HEK293 (cell line): ENCODE results near the gene DKK2.

Source experiments
- CTCF ChIA-PET: fragments of 350-600 bp; formaldehyde crosslinking; extraction: SDS; loops from one replicate; lab custom pipeline; 2021; ENCODE audit warnings: antibody characterized with exemption; lab: Yijun Ruan, JAX
- POLR2A ChIA-PET: fragments of 300-600 bp; formaldehyde crosslinking; extraction: SDS; loops from one replicate; lab custom pipeline; 2020; ENCODE audit warnings: antibody characterized with exemption, inconsistent platforms; lab: Yijun Ruan, JAX
- H3K27ac ChIP-seq: fragments of 200-500 bp; sonication (Bioruptor generic); 2 replicates; pipeline ENCODE4 v1.5.1; 2014; ENCODE audit warnings: low read depth, low read length, control low read depth, inconsistent platforms; ENCODE audit errors: extremely low read depth
- H3K36me3 ChIP-seq, 2 experiments: fragments of 200-500 bp in 1 of 2; sonication (Bioruptor generic) in 1 of 2; 1 replicate in 1 of 2; 2 replicates in 1 of 2; pipeline ENCODE4 v1.5.1; 2014 to 2017; ENCODE audit warnings: inconsistent platforms in 2 of 2, low read length in 2 of 2; ENCODE audit not compliant: control insufficient read depth in 2 of 2, insufficient read depth in 1 of 2
- H3K4me1 ChIP-seq: fragments of 200-500 bp; sonication (Bioruptor generic); 2 replicates; pipeline ENCODE4 v1.5.1; 2014; ENCODE audit warnings: mild to moderate bottlenecking, low read length, inconsistent platforms; ENCODE audit not compliant: control insufficient read depth, insufficient read depth
- H3K4me3 ChIP-seq: 2 replicates; pipeline ENCODE4 v1.5.1; 2011; ENCODE audit warnings: low read depth, mild to moderate bottlenecking, control low read depth, low read length, moderate library complexity
- H3K9me3 ChIP-seq: fragments of 200-500 bp; sonication (Bioruptor generic); 2 replicates; pipeline ENCODE4 v1.5.1; 2014; ENCODE audit warnings: low read depth, low read length, inconsistent platforms; ENCODE audit not compliant: control insufficient read depth, insufficient read depth
- GLI2 ChIP-seq: fragments of 450-650 bp; formaldehyde crosslinking; IDR thresholded peaks from 2 replicates; pipeline ENCODE4; 2017; ENCODE audit warnings: missing biosample characterization, missing genetic modification characterization, low read depth, borderline replicate concordance
- KLF16 ChIP-seq: fragments of 450-650 bp; formaldehyde crosslinking; IDR thresholded peaks from 2 replicates; pipeline ENCODE4 v1.5.1; 2017; ENCODE audit warnings: missing biosample characterization, missing genetic modification characterization
- PRDM6 ChIP-seq: fragments of 450-650 bp; formaldehyde crosslinking; IDR thresholded peaks from 2 replicates; pipeline ENCODE4 v1.5.1; 2017; ENCODE audit warnings: missing biosample characterization, missing genetic modification characterization
- REST ChIP-seq: fragments of 450-650 bp; formaldehyde crosslinking; IDR thresholded peaks from 2 replicates; pipeline ENCODE4 v1.5.1; 2016; ENCODE audit warnings: missing biosample characterization, missing genetic modification characterization
- SCRT2 ChIP-seq: fragments of 450-650 bp; formaldehyde crosslinking; IDR thresholded peaks from 2 replicates; pipeline ENCODE4 v1.5.1; 2016; ENCODE audit warnings: missing biosample characterization, missing genetic modification characterization
- SETDB1 ChIP-seq: IDR thresholded peaks from one replicate; pipeline ENCODE4 v1.6.1; 2017; ENCODE audit warnings: mild to moderate bottlenecking, low read length, moderate library complexity, mixed read lengths; ENCODE audit not compliant: insufficient read length
- SP7 ChIP-seq: fragments of 450-650 bp; formaldehyde crosslinking; IDR thresholded peaks from 2 replicates; pipeline ENCODE4 v1.5.1; 2016; ENCODE audit warnings: missing biosample characterization, missing genetic modification characterization
- ZFP37 ChIP-seq: fragments of 450-650 bp; formaldehyde crosslinking; IDR thresholded peaks from 2 replicates; pipeline ENCODE4 v1.5.1; 2016; ENCODE audit warnings: missing biosample characterization, missing genetic modification characterization
- ZNF114 ChIP-seq: fragments of 450-650 bp; formaldehyde crosslinking; IDR thresholded peaks from 2 replicates; pipeline ENCODE4 v1.5.0; 2017; ENCODE audit warnings: missing biosample characterization, missing genetic modification characterization
- ZNF214 ChIP-seq: fragments of 450-650 bp; formaldehyde crosslinking; IDR thresholded peaks from 2 replicates; pipeline ENCODE4 v1.5.1; 2017; ENCODE audit warnings: missing biosample characterization, mild to moderate bottlenecking, missing genetic modification characterization, borderline replicate concordance
- ZNF221 ChIP-seq: fragments of 450-650 bp; formaldehyde crosslinking; IDR thresholded peaks from 2 replicates; pipeline ENCODE4 v1.5.1; 2017; ENCODE audit warnings: missing biosample characterization, missing genetic modification characterization, borderline replicate concordance
- ZNF311 ChIP-seq: fragments of 450-650 bp; formaldehyde crosslinking; IDR thresholded peaks from 2 replicates; pipeline ENCODE4 v1.5.1; 2017; ENCODE audit warnings: missing biosample characterization, missing genetic modification characterization, borderline replicate concordance
- ZNF362 ChIP-seq: fragments of 450-650 bp; formaldehyde crosslinking; IDR thresholded peaks from 2 replicates; pipeline ENCODE4 v1.5.1; 2016; ENCODE audit warnings: missing biosample characterization, missing genetic modification characterization
- ZNF501 ChIP-seq: fragments of 450-650 bp; formaldehyde crosslinking; IDR thresholded peaks from 2 replicates; pipeline ENCODE4 v1.5.1; 2016; ENCODE audit warnings: missing biosample characterization, missing genetic modification characterization
- ZNF692 ChIP-seq: fragments of 450-650 bp; formaldehyde crosslinking; IDR thresholded peaks from 2 replicates; pipeline ENCODE4 v1.5.1; 2016; ENCODE audit warnings: missing biosample characterization, missing genetic modification characterization
- ZSCAN16 ChIP-seq: fragments of 450-650 bp; formaldehyde crosslinking; IDR thresholded peaks from 2 replicates; pipeline ENCODE4 v1.5.1; 2016; ENCODE audit warnings: missing biosample characterization, missing genetic modification characterization
- ZSCAN5A ChIP-seq: fragments of 450-650 bp; formaldehyde crosslinking; IDR thresholded peaks from 2 replicates; pipeline ENCODE4 v1.5.1; 2016; ENCODE audit warnings: missing biosample characterization, missing genetic modification characterization

The DKK2 gene

GRCh38 chr4:107018344-107018735, 17.8 kb downstream of the DKK2 start:
- H3K36me3 ChIP-seq, result no peaks in the 10 kb centered on the region
- no peaks in the 10 kb centered on the region for H3K9me3 ChIP-seq
- no peaks in the 10 kb centered on the region for H3K4me1 ChIP-seq
- ChIA-PET CTCF (interaction anchor here (1.0 kb wide), 2 partner anchors 14 to 19 kb away, joined by 3 read pairs; no protein-coding TSS in a partner anchor), POLR2A (no interaction called here)
- no peak overlapping the region for H3K27ac ChIP-seq
- no peak overlapping the region for H3K4me3 ChIP-seq
- no peak for TF ChIP-seq ZSCAN5A (tag by site-specific recombination)
- TF ChIP-seq ZSCAN16, result no peak
- TF ChIP-seq KLF16, result no peak
- no peak for TF ChIP-seq REST (tag by site-specific recombination)
- no peak for TF ChIP-seq ZNF114 (tag by site-specific recombination)
- no peak for TF ChIP-seq ZFP37 (tag by site-specific recombination)
- TF ChIP-seq ZNF311, result no peak
- TF ChIP-seq SCRT2 (tag by site-specific recombination), result no peak
- TF ChIP-seq SP7, result no peak

- H3K27ac ChIP-seq, result no peak overlapping the region
- CTCF ChIA-PET, result interaction anchor here (1.0 kb wide), 1 partner anchor 20 kb away, joined by 3 read pairs; no protein-coding TSS in a partner anchor
- H3K4me1 ChIP-seq, result no peaks in the 10 kb centered on the region
- POLR2A ChIA-PET, result no interaction called here
- no peaks in the 10 kb centered on the region for H3K36me3 ChIP-seq
- no peak overlapping the region for H3K4me3 ChIP-seq
- TF ChIP-seq SETDB1 (no peak), ZNF214 (tag by site-specific recombination) (no peak), ZNF501 (tag by site-specific recombination) (no peak), ZNF221 (tag by site-specific recombination) (no peak), GLI2 (tag by site-specific recombination) (no peak), ZNF692 (tag by site-specific recombination) (no peak), PRDM6 (tag by site-specific recombination) (no peak), ZNF362 (tag by site-specific recombination) (no peak)
- no peaks in the 10 kb centered on the region for H3K9me3 ChIP-seq
Observed at GRCh38 chr4:107017443-107018343, 18.4 kb downstream of the DKK2 start.
